ENCODE data around the gene HBEGF. TPM values are rescaled to one million over a fixed set of nuclear protein-coding genes. Genes with fewer than 3 reads are reported as not detected.

HBEGF gene
- total and polyA plus RNA-seq, 2 experiments from 2014 or later: 3.7 to 4.9 TPM

DNA sequence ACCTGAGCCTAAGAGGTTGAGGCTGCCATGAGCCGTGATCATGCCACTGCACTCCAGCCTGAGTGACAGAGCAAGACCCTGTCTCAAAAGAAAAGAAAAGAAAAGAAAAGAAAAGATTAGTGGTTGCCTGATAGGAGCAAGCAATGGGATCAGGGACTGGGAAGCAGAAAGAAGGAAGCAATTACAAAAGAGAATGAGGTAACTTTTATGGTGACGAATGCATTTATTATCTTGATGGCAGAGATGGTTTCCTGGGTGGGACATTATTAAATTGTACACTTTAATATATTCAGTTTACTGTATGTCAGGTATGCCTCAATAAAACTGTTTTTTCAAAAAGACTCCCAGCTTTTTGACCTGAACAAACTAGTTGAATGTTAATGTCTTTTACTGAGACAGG, 36.0 kb downstream of the HBEGF start:
- TF ChIP-seq, protein P1, sequence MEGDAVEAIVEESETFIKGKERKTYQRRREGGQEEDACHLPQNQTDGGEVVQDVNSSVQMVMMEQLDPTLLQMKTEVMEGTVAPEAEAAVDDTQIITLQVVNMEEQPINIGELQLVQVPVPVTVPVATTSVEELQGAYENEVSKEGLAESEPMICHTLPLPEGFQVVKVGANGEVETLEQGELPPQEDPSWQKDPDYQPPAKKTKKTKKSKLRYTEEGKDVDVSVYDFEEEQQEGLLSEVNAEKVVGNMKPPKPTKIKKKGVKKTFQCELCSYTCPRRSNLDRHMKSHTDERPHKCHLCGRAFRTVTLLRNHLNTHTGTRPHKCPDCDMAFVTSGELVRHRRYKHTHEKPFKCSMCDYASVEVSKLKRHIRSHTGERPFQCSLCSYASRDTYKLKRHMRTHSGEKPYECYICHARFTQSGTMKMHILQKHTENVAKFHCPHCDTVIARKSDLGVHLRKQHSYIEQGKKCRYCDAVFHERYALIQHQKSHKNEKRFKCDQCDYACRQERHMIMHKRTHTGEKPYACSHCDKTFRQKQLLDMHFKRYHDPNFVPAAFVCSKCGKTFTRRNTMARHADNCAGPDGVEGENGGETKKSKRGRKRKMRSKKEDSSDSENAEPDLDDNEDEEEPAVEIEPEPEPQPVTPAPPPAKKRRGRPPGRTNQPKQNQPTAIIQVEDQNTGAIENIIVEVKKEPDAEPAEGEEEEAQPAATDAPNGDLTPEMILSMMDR (IDR thresholded peaks at IDR 0.05; ENCODE audit: low read depth, low read length): no peak
- no peaks in the 10 kb centered on the region for H3K9me3 ChIP-seq (ENCODE audit: low read depth)
- H3K4me3 ChIP-seq: no peak overlapping the region
- H3K36me3 ChIP-seq: no peaks in the 10 kb centered on the region
- no peak for DNase-seq (ENCODE audit: low read depth in 1 of 2, low spot score in 1 of 2)
- H3K4me1 ChIP-seq (ENCODE audit: low read depth): peaks cover 20% of the 10 kb centered on the region
- H3K27ac ChIP-seq: peak overlapping the region; percentile 50
- no peaks in the 10 kb centered on the region for H3K27me3 ChIP-seq

DNA sequence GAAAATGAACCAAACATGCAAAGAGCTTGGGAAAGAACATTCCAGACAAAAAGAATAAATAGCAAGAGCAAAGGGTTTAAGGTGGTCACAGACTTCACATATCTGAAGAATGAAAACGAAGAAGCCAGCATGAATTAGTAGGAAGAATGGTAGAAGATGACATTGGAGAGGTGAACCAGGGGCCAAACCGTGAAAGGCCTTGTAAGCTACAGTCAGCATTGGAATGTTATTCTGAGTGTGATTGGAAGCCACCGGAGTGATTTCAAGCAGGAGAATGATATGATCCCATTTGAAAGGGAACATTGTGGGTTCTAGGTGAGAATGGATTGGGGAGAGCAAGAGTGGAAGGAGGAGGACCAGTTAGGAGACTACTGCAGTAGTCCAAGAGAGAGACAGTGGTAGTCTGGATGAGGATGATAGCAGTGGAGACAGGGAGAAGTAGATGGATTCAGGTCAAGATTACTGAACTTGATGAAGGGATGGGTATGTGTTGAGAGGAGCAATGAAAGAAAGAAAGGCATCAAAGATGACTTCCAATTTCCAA, 36.6 kb downstream of the HBEGF start:
- TF ChIP-seq, protein P1 (IDR thresholded peaks at IDR 0.05; ENCODE audit: low read depth, low read length): no peak
- no peaks in the 10 kb centered on the region for H3K36me3 ChIP-seq
- no peak overlapping the region for H3K4me3 ChIP-seq
- no peak for DNase-seq (ENCODE audit: low read depth in 1 of 2, low spot score in 1 of 2)
- H3K27ac ChIP-seq: no peak overlapping the region
- no peaks in the 10 kb centered on the region for H3K27me3 ChIP-seq
- peaks cover 20% of the 10 kb centered on the region for H3K4me1 ChIP-seq (ENCODE audit: low read depth)
- H3K9me3 ChIP-seq (ENCODE audit: low read depth): no peaks in the 10 kb centered on the region

DNA sequence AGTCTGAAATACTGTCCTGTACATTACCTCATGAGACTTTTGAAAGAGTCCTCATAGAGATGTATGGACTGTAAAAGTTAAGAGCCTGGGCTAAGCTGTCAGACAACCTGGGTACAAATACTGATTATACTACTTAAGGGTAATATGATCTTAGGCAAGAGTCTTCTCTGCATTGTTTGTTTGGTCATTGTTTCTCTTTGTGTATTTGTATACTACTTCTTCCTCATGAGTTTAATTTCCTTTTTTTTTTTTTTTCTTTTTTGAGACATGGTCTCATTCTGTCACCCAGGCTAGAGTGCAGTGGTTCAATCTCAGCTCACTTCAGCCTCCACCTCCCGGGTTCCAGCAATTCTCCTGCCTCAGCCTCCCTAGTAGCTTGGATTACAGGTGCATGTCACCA, 40.9 kb downstream of the HBEGF start:
- Histone ChIP-seq H3K36me3 (no peaks in the 10 kb centered on the region), H3K27me3 (no peaks in the 10 kb centered on the region), H3K4me1 (ENCODE audit: low read depth) (peaks cover 21% of the 10 kb centered on the region), H3K27ac (no peak overlapping the region), H3K9me3 (ENCODE audit: low read depth) (no peaks in the 10 kb centered on the region), H3K4me3 (no peak overlapping the region)
- no peak for DNase-seq (ENCODE audit: low read depth in 1 of 2, low spot score in 1 of 2)
- TF ChIP-seq, protein P1 (IDR thresholded peaks at IDR 0.05; ENCODE audit: low read depth, low read length): no peak

DNA sequence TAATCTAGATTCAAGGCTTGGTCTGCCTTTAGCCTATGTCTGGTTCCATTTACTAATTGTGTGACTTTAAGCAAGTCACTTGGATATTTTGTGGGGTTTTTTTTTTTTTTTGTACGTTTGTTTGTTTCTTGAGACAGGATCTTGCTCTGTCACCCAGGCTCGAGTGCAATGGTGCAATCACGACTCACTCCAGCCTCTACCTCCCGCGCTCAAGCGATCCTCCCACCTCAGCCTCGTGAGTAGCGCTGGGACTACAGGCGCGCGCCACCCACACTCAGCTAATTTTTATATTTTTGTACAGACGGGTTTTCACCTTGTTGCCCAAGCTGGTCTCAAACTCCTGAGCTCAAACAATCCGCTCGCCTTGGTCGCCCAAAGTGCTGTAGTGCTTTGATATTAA, 42.4 kb downstream of the HBEGF start:
- TF ChIP-seq, protein P1 (IDR thresholded peaks at IDR 0.05; ENCODE audit: low read depth, low read length): no peak
- Histone ChIP-seq H3K4me3 (no peak overlapping the region), H3K27ac (no peak overlapping the region)

DNA sequence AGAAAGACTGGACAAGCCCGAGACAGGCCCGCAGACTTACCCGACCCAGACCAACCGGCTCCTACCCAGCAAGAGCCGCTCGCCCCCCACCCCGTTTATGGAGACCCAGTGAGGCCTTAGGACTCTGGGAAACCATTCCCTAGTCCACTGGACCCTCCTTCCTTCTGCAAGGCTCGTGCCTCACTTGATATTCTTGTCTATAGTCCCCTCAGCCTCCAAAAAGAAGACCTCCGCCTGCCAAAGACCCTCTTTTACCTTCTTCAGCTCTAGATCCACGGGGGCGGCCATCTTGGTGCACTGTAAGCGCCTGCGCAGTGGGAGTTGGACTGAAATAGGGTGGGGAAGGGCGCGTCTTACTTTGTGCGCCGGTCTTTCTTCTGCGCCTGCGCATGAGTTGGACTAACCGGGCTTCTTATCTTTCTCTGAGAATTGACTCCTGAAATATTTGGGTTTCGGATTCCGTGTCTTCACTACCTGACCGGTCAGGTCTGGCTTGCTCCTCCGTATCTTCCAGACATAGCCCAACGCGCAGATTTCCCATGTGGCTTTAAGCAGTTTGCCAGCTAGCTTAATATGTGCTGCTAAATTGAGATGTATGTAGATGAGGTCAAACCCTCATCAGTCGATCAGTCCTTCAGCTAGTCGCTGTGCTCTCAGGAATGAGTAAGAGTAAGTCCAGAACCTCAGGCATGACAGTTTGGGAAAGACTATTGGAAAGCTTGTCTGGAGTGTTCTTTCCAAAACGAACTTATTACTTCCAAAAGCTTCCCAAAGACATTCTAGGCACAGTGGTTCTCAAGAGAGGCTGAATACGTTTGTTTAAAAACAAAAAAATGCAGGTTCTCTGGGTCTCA, 43.4 kb downstream of the HBEGF start, which contains the start of gene PFDN1:
Gene PFDN1, minus strand, starts transcription at position 316 of the 854 bp plus-strand sequence. Its CDS starts 28 bp downstream, at position 288.
- Histone ChIP-seq H3K9me3 (ENCODE audit: low read depth) (no peaks in the 10 kb centered on the region), H3K27ac (peak within 1 kb of the TSS; percentile 94), H3K27me3 (no peaks in the 10 kb centered on the region), H3K36me3 (peaks cover 3% of the 10 kb centered on the region), H3K4me1 (ENCODE audit: low read depth) (peaks cover 25% of the 10 kb centered on the region), H3K4me3 (peak within 1 kb of the TSS; percentile 57)
- TF ChIP-seq, protein P1 (IDR thresholded peaks at IDR 0.05; ENCODE audit: low read depth, low read length): no peak
- DNase-seq (ENCODE audit: low read depth in 1 of 2, low spot score in 1 of 2): peak; percentile 96 to 98

More for the DNA sequence above, 42.4 kb downstream of the HBEGF start:
- H3K4me1 ChIP-seq (ENCODE audit: low read depth): peaks cover 16% of the 10 kb centered on the region
- H3K9me3 ChIP-seq (ENCODE audit: low read depth): no peaks in the 10 kb centered on the region
- no peaks in the 10 kb centered on the region for H3K27me3 ChIP-seq
- DNase-seq (ENCODE audit: low read depth in 1 of 2, low spot score in 1 of 2): no peak
- H3K36me3 ChIP-seq: peaks cover 3% of the 10 kb centered on the region
